Breast epithelium (tissue), 3 donors: Measurements from ENCODE around the gene RREB1.

Experiments used
- POLR2A ChIP-seq: fragments of 450-650 bp; IDR thresholded peaks from one replicate; pipeline ENCODE4 v1.6.1; 2016; ENCODE audit warnings: antibody characterized with exemption, mild to moderate bottlenecking, moderate library complexity
- POLR2AphosphoS5 ChIP-seq, 3 donors: sonication (generic); formaldehyde crosslinking; IDR thresholded peaks; one replicate each; pipeline ENCODE4 v1.6.1; 2017; ENCODE audit warnings: antibody characterized with exemption in 3 of 3
- TF ChIP-seq, protein P1 (sequence below), 3 donors: fragments of 450-650 bp; IDR thresholded peaks; one replicate each; pipeline ENCODE4 v1.5.1; 2016 to 2017; ENCODE audit warnings: antibody characterized with exemption in 3 of 3, mild to moderate bottlenecking in 3 of 3, moderate library complexity in 3 of 3

DNA sequence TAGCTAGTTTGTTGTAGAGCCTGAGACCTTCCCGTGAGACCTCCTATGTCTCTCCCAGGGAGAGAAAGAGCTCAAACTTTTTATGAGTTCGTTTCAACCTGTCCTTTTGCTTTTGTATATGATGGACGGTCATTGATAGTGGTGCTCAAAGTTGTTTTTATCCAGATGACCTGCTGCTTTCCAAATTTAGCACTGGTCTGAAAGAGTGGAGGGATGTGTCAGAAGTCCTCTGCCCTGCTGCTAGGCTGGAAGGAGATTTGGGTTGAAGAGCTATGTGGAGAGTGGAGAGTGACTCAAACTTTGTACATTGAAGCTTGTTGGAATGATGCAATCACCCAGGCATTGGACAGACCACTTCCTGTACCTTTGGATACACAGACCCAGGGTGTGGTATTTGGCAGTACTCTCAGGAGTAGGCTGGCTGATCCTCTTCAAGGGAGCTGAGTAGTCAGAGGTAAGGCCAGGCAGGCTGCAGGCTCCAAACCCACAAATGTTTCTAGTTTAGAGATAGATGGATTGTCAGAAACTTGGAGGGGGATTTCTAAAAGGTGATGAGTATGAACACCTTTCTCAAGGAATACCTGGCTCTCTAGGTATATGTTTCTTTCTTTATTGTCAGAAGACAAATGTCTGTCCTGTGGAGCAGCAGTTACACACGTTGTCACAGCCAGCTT, 49.4 kb upstream of the RREB1 start:
- TF ChIP-seq POLR2A, result no peak
- TF ChIP-seq, protein P1, sequence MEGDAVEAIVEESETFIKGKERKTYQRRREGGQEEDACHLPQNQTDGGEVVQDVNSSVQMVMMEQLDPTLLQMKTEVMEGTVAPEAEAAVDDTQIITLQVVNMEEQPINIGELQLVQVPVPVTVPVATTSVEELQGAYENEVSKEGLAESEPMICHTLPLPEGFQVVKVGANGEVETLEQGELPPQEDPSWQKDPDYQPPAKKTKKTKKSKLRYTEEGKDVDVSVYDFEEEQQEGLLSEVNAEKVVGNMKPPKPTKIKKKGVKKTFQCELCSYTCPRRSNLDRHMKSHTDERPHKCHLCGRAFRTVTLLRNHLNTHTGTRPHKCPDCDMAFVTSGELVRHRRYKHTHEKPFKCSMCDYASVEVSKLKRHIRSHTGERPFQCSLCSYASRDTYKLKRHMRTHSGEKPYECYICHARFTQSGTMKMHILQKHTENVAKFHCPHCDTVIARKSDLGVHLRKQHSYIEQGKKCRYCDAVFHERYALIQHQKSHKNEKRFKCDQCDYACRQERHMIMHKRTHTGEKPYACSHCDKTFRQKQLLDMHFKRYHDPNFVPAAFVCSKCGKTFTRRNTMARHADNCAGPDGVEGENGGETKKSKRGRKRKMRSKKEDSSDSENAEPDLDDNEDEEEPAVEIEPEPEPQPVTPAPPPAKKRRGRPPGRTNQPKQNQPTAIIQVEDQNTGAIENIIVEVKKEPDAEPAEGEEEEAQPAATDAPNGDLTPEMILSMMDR (IDR thresholded peaks at IDR 0.05), result no peak
- peak; percentile 30 to 66 (median 37) for TF ChIP-seq POLR2AphosphoS5 (IDR thresholded peaks at IDR 0.05)
